Activated gamma-delta T cell treated with Interleukin-2 at 50 U/mL for 16 hours (primary cell): ENCODE results near the gene ZCCHC13.
"Not testable (repeated sequence)": the region's sequence is repeated elsewhere in the genome, so short reads cannot be mapped to it uniquely, and the experiment has no call there.

ENCODE experiments used
- DNase-seq: peaks from one replicate; pipeline ENCODE4 v3.0.0-alpha.2; 2020

The ZCCHC13 gene

GRCh38 chrX:74304016-74304415 lies at the start of gene ZCCHC13:
TSS of gene ZCCHC13 (plus strand) at chrX:74304180. CDS start at chrX:74304267, 87 bp downstream.
- DNase-seq: no peak

DNA sequence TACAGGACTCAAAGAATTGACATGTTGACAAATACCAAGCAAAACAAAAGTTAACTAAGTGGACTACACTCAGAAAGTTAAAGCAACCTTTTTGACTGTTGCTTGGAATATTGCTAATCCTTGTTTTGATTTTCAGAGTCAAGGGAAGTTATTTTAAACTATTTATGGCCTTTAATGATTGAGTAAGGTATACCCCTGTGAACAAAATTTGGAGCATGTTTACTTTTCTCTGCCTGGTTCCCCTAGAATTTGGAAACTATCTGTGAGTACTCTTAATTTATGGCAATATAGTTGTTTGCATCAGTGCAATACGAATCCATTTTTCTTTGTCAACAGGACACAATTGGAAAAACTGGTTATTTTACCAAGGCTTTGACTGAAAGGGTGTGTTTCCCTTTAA lies 45.9 kb upstream of the ZCCHC13 start:
- DNase-seq: not testable (repeated sequence)

GRCh38 chrX:74259885-74260491 lies 44.0 kb upstream of the ZCCHC13 start:
- DNase-seq: no peak

DNA sequence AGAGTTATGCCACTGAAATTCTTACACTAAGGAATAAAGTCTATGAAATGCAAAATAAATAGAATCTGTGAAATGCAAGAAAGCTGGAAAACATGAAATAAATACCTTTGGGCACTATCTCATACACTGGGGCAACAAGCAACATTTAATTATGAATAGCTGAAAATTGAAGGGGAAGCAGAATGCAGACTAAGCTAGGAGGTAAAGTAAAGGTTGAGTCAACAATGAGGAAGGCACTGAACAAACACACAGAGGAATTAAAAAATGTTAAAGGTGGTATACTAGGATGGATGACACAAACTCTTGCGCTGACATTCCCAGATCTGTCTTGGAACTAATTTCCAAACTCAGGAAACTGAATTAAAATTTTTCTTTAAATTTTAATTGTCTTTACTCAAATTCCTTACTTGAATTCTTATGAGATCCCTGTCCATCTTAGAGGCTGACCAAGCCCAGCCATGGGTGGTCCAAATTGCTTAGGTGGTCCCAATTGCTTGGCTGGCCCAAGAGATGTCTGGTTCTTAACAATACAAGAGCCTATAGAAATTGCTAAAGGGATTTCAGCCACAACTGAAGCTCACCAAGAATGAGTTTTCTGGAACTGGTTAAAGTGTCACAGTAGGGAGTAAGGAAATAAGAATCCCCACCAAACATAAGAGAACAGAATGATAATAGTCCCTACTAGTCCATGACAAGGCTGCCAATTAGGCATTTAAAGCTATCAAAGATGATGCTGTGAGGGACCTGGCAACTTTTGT lies 41.3 kb upstream of the ZCCHC13 start:
- DNase-seq: no peak

DNA sequence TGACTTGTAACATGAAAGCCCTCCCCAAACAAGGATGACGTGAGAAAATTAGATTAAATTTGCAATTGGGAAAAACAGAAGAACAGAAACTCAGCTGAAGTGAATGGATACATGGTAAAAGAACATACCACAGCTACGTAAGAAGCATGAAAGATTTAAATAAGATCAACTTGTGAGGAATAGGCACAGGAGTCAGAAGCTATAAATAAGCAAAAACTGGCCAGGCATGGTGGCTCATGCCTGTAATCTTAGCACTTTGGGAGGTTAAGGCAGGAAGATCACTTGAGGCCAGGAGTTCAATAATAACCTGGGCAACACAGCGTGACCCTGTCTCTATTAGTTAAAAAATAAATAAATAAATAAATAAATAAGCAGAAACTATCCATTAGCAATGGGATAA lies 33.6 kb upstream of the ZCCHC13 start:
- no peak for DNase-seq

DNA sequence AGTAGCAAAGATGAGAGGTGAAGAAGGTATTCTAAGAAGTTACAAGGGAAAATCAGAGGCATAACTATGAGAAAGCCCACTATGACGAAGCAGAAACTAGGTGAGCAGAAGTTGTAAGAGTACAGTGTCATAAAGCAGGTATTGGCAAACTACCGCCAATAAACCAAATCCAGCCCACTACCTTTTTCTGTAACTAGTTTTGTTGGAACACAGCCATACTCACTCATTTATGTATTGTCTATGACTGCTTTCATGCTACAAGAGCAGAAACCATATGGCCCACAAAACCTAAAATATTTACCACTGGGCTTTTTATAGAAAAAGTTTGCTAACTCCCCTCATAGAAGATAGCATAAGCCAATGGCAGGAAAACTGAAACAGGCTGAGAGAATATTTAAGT lies 31.8 kb upstream of the ZCCHC13 start:
- no peak for DNase-seq

GRCh38 chrX:74274516-74274915 lies 29.5 kb upstream of the ZCCHC13 start:
- no peak for DNase-seq

- DNase-seq: no peak
These were observed 26.7 kb upstream of the ZCCHC13 start for GRCh38 chrX:74277320-74277719.

GRCh38 chrX:74277846-74278245 lies 26.1 kb upstream of the ZCCHC13 start:
- no peak for DNase-seq

- no peak for DNase-seq
These were observed 23.2 kb upstream of the ZCCHC13 start for GRCh38 chrX:74280759-74281158.

DNA sequence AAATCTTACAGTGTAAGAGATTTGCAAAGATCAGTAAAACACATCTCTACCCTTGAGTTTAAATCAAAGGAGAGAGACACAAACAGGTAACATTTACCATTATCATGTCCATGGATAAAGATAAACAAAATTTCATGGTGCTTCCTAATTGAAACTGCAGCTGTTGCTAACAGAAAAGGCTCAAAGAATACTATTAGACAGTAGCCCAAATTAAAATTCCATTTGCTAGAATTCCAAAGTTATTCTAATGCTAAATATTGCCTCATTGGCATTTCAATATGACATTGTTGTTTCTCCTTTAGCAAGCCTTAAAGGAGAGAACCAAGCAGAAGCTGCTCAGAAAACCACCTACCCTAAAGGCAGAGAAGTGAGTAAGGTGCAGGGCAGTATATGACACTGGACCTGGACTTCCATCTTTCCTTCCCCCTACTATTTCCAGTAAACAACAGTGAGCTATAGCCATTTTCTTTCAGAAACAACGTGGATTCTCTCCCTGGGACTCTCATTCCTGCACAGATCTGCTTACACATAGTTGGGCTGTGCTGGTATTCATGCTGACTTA lies 19.5 kb upstream of the ZCCHC13 start:
- no peak for DNase-seq

DNA sequence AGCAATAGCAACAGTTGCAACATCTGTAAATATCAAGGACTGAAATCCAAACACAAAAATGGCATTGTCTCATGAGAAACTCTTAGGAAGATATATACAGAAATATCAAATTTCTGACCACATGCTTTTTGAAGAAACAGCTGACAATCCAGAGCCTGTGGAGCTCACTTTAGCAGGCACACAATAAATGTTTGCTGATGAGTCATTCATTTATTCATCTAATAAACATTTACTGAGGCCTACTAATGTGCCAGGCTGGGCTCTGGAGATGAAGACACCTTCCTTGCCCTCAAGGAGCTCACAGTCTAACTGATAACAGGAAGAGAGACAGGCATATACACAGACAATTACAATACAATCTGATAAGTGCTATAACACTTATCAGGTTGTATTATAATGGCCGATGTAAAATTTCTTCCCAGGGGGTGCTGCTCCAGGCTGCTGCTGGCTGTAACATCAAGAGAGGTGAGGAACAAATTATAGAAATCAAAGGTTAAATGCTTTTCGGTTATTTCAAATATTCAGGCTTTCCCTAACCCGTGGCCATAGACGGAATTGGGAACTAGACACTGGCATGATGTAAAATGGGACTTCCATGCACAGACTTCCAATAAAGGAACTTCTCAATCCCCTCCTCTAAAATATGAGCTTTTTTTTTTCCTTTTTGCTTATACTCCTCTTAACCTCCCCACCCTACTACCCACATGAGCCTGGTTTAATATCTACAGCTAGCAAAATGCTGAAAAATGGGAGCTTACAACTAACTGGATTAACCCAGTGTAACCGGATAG lies 16.8 kb upstream of the ZCCHC13 start:
- no peak for DNase-seq

DNA sequence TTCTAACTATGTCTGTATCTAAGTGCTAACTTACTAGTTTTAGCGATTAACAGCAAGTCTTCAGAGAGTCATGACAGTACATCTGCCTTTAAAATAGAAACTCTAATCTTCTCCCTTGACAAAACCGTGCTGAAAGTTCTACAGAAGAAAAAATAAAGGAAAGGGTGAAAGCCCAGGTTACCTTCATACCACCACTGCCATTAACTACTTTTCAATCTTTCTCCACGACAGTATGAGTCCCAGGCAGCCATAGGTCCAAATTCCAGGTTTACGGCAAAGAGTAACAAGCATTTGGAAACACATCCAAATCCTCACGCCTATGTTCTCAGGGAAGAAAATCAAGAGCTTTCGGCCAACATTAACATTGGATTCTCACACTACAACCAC lies 12.4 kb upstream of the ZCCHC13 start:
- no peak for DNase-seq

GRCh38 chrX:74291964-74292807 lies 11.8 kb upstream of the ZCCHC13 start:
- DNase-seq: peak; percentile 77

- DNase-seq: no peak
These were observed 11.2 kb upstream of the ZCCHC13 start for GRCh38 chrX:74292808-74293123.

GRCh38 chrX:74293343-74293946 lies 10.5 kb upstream of the ZCCHC13 start:
- DNase-seq: peak; percentile 57

GRCh38 chrX:74295101-74295500 lies 8.9 kb upstream of the ZCCHC13 start:
- DNase-seq: no peak

GRCh38 chrX:74297766-74298165 lies 6.2 kb upstream of the ZCCHC13 start:
- no peak for DNase-seq

- no peak for DNase-seq
These were observed 3.1 kb upstream of the ZCCHC13 start for GRCh38 chrX:74300869-74301268.

GRCh38 chrX:74318672-74319071 lies 14.7 kb downstream of the ZCCHC13 start:
- no peak for DNase-seq

- not testable (repeated sequence) for DNase-seq
These were observed 15.3 kb downstream of the ZCCHC13 start for GRCh38 chrX:74319321-74319720.

- DNase-seq: no peak
These were observed 17.2 kb downstream of the ZCCHC13 start for GRCh38 chrX:74321191-74321590.
